CD14-positive monocyte (primary cell): Measurements from ENCODE around the gene MYOZ2. TPM values are rescaled to one million over a fixed set of nuclear protein-coding genes. Genes with fewer than 3 reads are reported as not detected.
"Not testable (repeated sequence)": the region's sequence is repeated elsewhere in the genome, so short reads cannot be mapped to it uniquely, and the experiment has no call there.

ENCODE experiments used
- DNase-seq, 3 donors: peaks; one replicate each; pipeline ENCODE4 v3.0.0-alpha.2; 2011 to 2022
- H2AFZ ChIP-seq: 2 replicates; pipeline ENCODE4 v1.6.0; 2012; ENCODE audit warnings: mild to moderate bottlenecking, low read depth, low read length, inconsistent platforms; ENCODE audit not compliant: insufficient read depth, poor library complexity, severe bottlenecking
- H3K27ac ChIP-seq, 2 donors: 1 replicate in 1 of 2; 2 replicates in 1 of 2; pipeline ENCODE4 v1.5.1; 2012 to 2013; ENCODE audit warnings: low read length in 2 of 2, control low read depth in 1 of 2, inconsistent platforms in 1 of 2, low read depth in 1 of 2, mild to moderate bottlenecking in 1 of 2
- H3K27me3 ChIP-seq, 2 donors: one replicate each; pipeline versions ENCODE4 v1.6.0 to v1.6.1; 2011 to 2013; ENCODE audit warnings: low read length in 2 of 2; ENCODE audit not compliant: control insufficient read depth in 2 of 2, insufficient read depth in 2 of 2
- H3K36me3 ChIP-seq, 2 donors: replicated peaks in 1 of 2; 1 replicate in 1 of 2; 2 replicates in 1 of 2; pipeline versions ENCODE4 v1.5.1 to v1.6.1; 2012 to 2013; ENCODE audit warnings: low read length in 2 of 2, control low read depth in 1 of 2, inconsistent platforms in 1 of 2, mild to moderate bottlenecking in 1 of 2; ENCODE audit not compliant: insufficient read depth in 2 of 2, control insufficient read depth in 1 of 2
- H3K4me1 ChIP-seq, 2 donors: 1 replicate in 1 of 2; 2 replicates in 1 of 2; pipeline versions ENCODE4 v1.5.1 to v1.6.1; 2012 to 2013; ENCODE audit warnings: low read length in 2 of 2, control low read depth in 1 of 2, inconsistent platforms in 1 of 2, mild to moderate bottlenecking in 1 of 2, moderate library complexity in 1 of 2; ENCODE audit not compliant: insufficient read depth in 2 of 2, control insufficient read depth in 1 of 2
- H3K4me2 ChIP-seq: replicated peaks from 2 replicates; pipeline ENCODE3; 2012; ENCODE audit warnings: low read length, moderate library complexity, mild to moderate bottlenecking; ENCODE audit not compliant: poor library complexity, severe bottlenecking; ENCODE audit errors: extremely low read depth
- H3K4me3 ChIP-seq, 3 experiments: fragments of 200-600 bp in 1 of 3; sonication (generic) in 1 of 3; replicated peaks in 1 of 3; 1 replicate in 2 of 3; 2 replicates in 1 of 3; pipeline ENCODE4 v1.5.1; 2011 to 2013; ENCODE audit warnings: low read length in 3 of 3, mild to moderate bottlenecking in 3 of 3, control low read depth in 2 of 3, low read depth in 2 of 3, inconsistent platforms in 1 of 3, moderate library complexity in 1 of 3
- H3K79me2 ChIP-seq: 2 replicates; pipeline ENCODE4 v1.6.0; 2012; ENCODE audit warnings: mild to moderate bottlenecking, control low read depth, inconsistent platforms, low read length, moderate library complexity; ENCODE audit not compliant: insufficient read depth
- H3K9ac ChIP-seq: 2 replicates; pipeline ENCODE4 v1.6.0; 2017; ENCODE audit warnings: low read length, mild to moderate bottlenecking; ENCODE audit not compliant: insufficient read depth, poor library complexity, severe bottlenecking
- H3K9me3 ChIP-seq, 2 donors: replicated peaks in 1 of 2; 1 replicate in 1 of 2; 2 replicates in 1 of 2; pipeline versions ENCODE4 v1.5.1 to v1.6.1; 2012 to 2013; ENCODE audit warnings: low read length in 2 of 2, control low read depth in 1 of 2; ENCODE audit not compliant: control insufficient read depth in 1 of 2, insufficient read depth in 1 of 2
- H4K20me1 ChIP-seq: 2 replicates; pipeline ENCODE4 v1.6.0; 2012; ENCODE audit warnings: mild to moderate bottlenecking, low read length, control low read depth, moderate library complexity; ENCODE audit not compliant: insufficient read depth
- H3K27ac Mint-ChIP-seq, 7 donors: one replicate each; pipeline ENCODE4 v1.8.0; 2020; ENCODE audit warnings: mild to moderate bottlenecking in 7 of 7, mixed read lengths in 7 of 7, moderate library complexity in 6 of 7, inconsistent platforms in 2 of 7
- H3K27me3 Mint-ChIP-seq, 3 donors: one replicate each; pipeline ENCODE4 v1.8.0; 2021 to 2022; ENCODE audit warnings: low read depth in 3 of 3, mild to moderate bottlenecking in 3 of 3, mixed read lengths in 3 of 3, moderate library complexity in 3 of 3, inconsistent platforms in 1 of 3
- H3K36me3 Mint-ChIP-seq, 2 donors: one replicate each; pipeline ENCODE4 v1.8.0; 2020; ENCODE audit warnings: mixed read lengths in 2 of 2, inconsistent platforms in 1 of 2, mild to moderate bottlenecking in 1 of 2
- H3K4me1 Mint-ChIP-seq: one replicate; pipeline ENCODE4 v1.8.0; 2020; ENCODE audit warnings: mild to moderate bottlenecking, mixed read lengths
- H3K4me3 Mint-ChIP-seq, 2 donors: one replicate each; pipeline ENCODE4 v1.8.0; 2020; ENCODE audit warnings: mild to moderate bottlenecking in 2 of 2, mixed read lengths in 2 of 2, moderate library complexity in 1 of 2
- H3K9me3 Mint-ChIP-seq, 7 donors: one replicate each; pipeline ENCODE4 v1.8.0; 2020 to 2022; ENCODE audit warnings: mixed read lengths in 7 of 7, mild to moderate bottlenecking in 6 of 7, moderate library complexity in 6 of 7, inconsistent platforms in 2 of 7
- WGBS: methylation state at CpG from one replicate; pipeline ENCODE4 v1.1.5; 2013; ENCODE audit warnings: missing lambda C conversion rate; ENCODE audit not compliant: insufficient coverage; 5-methylcytosine and 5-hydroxymethylcytosine counted together
- intact Hi-C, 2 donors: fragments of 100-400 bp; cut with micrococcal nuclease; formaldehyde crosslinking; loops; one replicate each; pipeline versions ENCODE4 v1.15.0 to v1.15.1; 2023
- polyA plus RNA-seq, 3 donors: library from polyadenylated mRNA; depleted of rRNA in 1 of 3; unstranded in 2 of 3; stranded (reverse) in 1 of 3; fragments of 300-500 nt in 2 of 3; fragments of >200 nt in 1 of 3; fragmentation: Illumina TruSeq in 2 of 3; gene quantifications; 1 replicate in 2 of 3; 2 replicates in 1 of 3; pipeline ENCODE4 v1.2.3, GENCODE V29; 2012 to 2021
- TF ChIP-seq, protein P1 (sequence below): fragments of 200-600 bp; IDR thresholded peaks from one replicate; pipeline ENCODE4 v1.8.0; 2022; ENCODE audit warnings: antibody characterized with exemption, mild to moderate bottlenecking

The MYOZ2 gene
- polyA plus RNA-seq, 3 donors, result not detected

DNA sequence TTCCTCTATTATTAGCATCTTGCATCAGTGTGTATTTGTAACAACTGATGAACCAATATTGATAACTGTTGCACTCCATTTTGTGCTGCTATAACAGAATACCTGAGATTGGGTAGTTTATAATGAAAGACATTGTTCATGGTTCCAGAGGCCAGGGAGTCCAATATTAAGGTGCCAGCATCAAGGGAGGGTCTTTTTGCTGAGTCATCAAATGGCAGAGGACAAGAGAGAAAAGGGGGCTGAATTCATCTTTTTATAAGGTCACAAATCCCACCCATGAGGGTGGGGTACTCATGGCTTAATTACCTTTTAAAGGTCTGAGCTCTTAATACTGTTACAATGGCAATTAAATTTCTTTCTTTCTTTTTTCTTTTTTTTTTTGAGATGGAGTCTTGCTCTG lies 7.2 kb downstream of the MYOZ2 start:
- intact Hi-C loops, result no loop called here
- TF ChIP-seq, protein P1, sequence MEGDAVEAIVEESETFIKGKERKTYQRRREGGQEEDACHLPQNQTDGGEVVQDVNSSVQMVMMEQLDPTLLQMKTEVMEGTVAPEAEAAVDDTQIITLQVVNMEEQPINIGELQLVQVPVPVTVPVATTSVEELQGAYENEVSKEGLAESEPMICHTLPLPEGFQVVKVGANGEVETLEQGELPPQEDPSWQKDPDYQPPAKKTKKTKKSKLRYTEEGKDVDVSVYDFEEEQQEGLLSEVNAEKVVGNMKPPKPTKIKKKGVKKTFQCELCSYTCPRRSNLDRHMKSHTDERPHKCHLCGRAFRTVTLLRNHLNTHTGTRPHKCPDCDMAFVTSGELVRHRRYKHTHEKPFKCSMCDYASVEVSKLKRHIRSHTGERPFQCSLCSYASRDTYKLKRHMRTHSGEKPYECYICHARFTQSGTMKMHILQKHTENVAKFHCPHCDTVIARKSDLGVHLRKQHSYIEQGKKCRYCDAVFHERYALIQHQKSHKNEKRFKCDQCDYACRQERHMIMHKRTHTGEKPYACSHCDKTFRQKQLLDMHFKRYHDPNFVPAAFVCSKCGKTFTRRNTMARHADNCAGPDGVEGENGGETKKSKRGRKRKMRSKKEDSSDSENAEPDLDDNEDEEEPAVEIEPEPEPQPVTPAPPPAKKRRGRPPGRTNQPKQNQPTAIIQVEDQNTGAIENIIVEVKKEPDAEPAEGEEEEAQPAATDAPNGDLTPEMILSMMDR, result no peak

DNA sequence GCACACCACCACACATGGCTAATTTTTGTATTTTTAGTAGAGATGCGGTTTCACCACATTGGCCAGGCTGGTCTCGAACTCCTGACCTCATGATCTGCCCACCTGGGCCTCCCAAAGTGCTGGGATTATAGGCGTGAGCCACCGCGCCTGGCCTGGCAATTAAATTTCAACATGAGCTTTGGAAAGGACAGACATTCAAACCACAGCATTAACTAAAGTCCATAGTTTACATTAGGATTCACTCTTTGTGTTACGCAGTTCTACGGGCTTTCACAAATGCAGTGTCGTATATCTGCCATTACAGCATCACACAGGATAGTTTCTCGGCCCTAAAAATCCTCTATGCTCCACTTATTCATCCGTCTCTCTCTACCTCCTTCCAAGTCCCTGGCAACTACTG lies 7.7 kb downstream of the MYOZ2 start:
- DNase-seq, H3K27ac ChIP-seq, H3K4me1 Mint-ChIP-seq, H2AFZ ChIP-seq, H3K27me3 ChIP-seq, H3K4me3 ChIP-seq, H3K27ac Mint-ChIP-seq, H3K79me2 ChIP-seq, H3K36me3 ChIP-seq, H3K9me3 Mint-ChIP-seq, H3K9ac ChIP-seq, H3K9me3 ChIP-seq, H3K4me1 ChIP-seq, H3K4me2 ChIP-seq, H3K27me3 Mint-ChIP-seq, H4K20me1 ChIP-seq, intact Hi-C loops, H3K4me3 Mint-ChIP-seq, H3K36me3 Mint-ChIP-seq: not testable (repeated sequence)
- 97% methylated on average over 8 of the region's 10 CpGs for WGBS

More for the DNA sequence above, 7.2 kb downstream of the MYOZ2 start:
- Histone ChIP-seq H3K4me3 (no peak overlapping the region), H3K79me2 (no peaks in the 10 kb centered on the region), H3K4me2 (no peak overlapping the region), H3K9me3 (no peaks in the 10 kb centered on the region), H2AFZ (no peak overlapping the region), H3K27ac (no peak overlapping the region), H3K9ac (no peak overlapping the region), H3K4me1 (peaks cover 4 to 7% of the 10 kb centered on the region in 2 donors), H3K36me3 (no peaks in the 10 kb centered on the region), H3K27me3 (no peaks in the 10 kb centered on the region), H4K20me1 (no peaks in the 10 kb centered on the region)
- Mint-ChIP-seq H3K27ac (no peak overlapping the region), H3K27me3 (peaks cover 0 to 2% (median 0%) of the 10 kb centered on the region in 3 donors), H3K4me1 (peaks cover 7% of the 10 kb centered on the region), H3K9me3 (peaks cover 0 to 4% (median 0%) of the 10 kb centered on the region in 7 donors), H3K36me3 (no peaks in the 10 kb centered on the region), H3K4me3 (no peak overlapping the region)
- no peak for DNase-seq
